ENCODE results near the gene PLEKHD1.

PLEKHD1 gene

GRCh38 chr14:69553252-69553651, 68.7 kb downstream of the PLEKHD1 start:
- no peak for DNase-seq

GRCh38 chr14:69554500-69554899, 70.0 kb downstream of the PLEKHD1 start:
- no peak for DNase-seq

- DNase-seq, result no peak
These were observed 74.2 kb downstream of the PLEKHD1 start for GRCh38 chr14:69558774-69559173.

GRCh38 chr14:69559581-69560011, 75.1 kb downstream of the PLEKHD1 start:
- DNase-seq, result no peak

- DNase-seq, result no peak
These were observed 76.3 kb downstream of the PLEKHD1 start for GRCh38 chr14:69560826-69561225.

- no peak for DNase-seq
These were observed 77.4 kb downstream of the PLEKHD1 start for GRCh38 chr14:69561893-69562292.

- no peak for DNase-seq
These were observed 83.0 kb downstream of the PLEKHD1 start for GRCh38 chr14:69567563-69567962.

- no peak for DNase-seq
These were observed 85.3 kb downstream of the PLEKHD1 start for GRCh38 chr14:69569859-69570258.

- DNase-seq, result no peak
These were observed 86.4 kb downstream of the PLEKHD1 start for GRCh38 chr14:69570836-69571330.

GRCh38 chr14:69571449-69572029, 87.0 kb downstream of the PLEKHD1 start:
- DNase-seq, result no peak

GRCh38 chr14:69572030-69572840, 87.7 kb downstream of the PLEKHD1 start:
- no peak for DNase-seq

- no peak for DNase-seq
These were observed 88.3 kb downstream of the PLEKHD1 start for GRCh38 chr14:69572841-69573135.

- no peak for DNase-seq
These were observed 88.8 kb downstream of the PLEKHD1 start for GRCh38 chr14:69573205-69573830.

GRCh38 chr14:69573831-69574262, 89.3 kb downstream of the PLEKHD1 start:
- no peak for DNase-seq

- DNase-seq, result peak; percentile 62
These were observed 89.9 kb downstream of the PLEKHD1 start, which contains the start of gene CCDC177 for GRCh38 chr14:69574263-69574953. TSS of gene CCDC177 (minus strand) at chr14:69574871. CDS start at chr14:69573622, 1,249 bp downstream.

- DNase-seq, result no peak
These were observed 90.4 kb downstream of the PLEKHD1 start for GRCh38 chr14:69574954-69575295.

GRCh38 chr14:69579476-69579875, 94.9 kb downstream of the PLEKHD1 start:
- no peak for DNase-seq

- no peak for DNase-seq
These were observed 95.6 kb downstream of the PLEKHD1 start for GRCh38 chr14:69580009-69580577.

Measured in activated effector memory CD4-positive, alpha-beta T cell treated with Interleukin-2 at 50 U/mL for 16 hours (primary cell).